IMR-90 (cell line): ENCODE data around the gene RPP21. TPM values are rescaled to one million over a fixed set of nuclear protein-coding genes. Genes with fewer than 3 reads are reported as not detected.

Experiments used
- ATAC-seq: fragments of 200-7000 bp; cut with Tn5 transposase; 2 replicates; pipeline ENCODE4 v1.9.1; 2020; ENCODE audit warnings: low read depth, mild to moderate bottlenecking, moderate library complexity
- BruUV-seq: library from RNA; stranded (reverse); fragments of 400-500 nt; replicated peaks from 2 replicates; lab custom pipeline; 2021; lab: Mats Ljungman, UMichigan
- CTCF ChIA-PET: fragments of 300-600 bp; formaldehyde crosslinking; extraction: SDS; loops from one replicate; lab custom pipeline; 2021; ENCODE audit warnings: antibody characterized with exemption; lab: Yijun Ruan, JAX
- POLR2A ChIA-PET: fragments of 300-600 bp; sonication (Branson Sonifier 250); formaldehyde crosslinking; loops from one replicate; lab custom pipeline; 2022; ENCODE audit warnings: antibody characterized with exemption; ENCODE audit not compliant: unreplicated experiment; lab: Charles Lee
- DNase-seq: peaks from one replicate; pipeline ENCODE4 v3.0.0; 2013
- H2AFZ ChIP-seq: replicated peaks from 2 replicates; pipeline ENCODE3; 2013; ENCODE audit warnings: low read length, mild to moderate bottlenecking; ENCODE audit not compliant: poor library complexity
- H2AK5ac ChIP-seq: 2 replicates; pipeline ENCODE4 v1.6.1; 2013; ENCODE audit warnings: low read depth, low read length, inconsistent platforms
- H2AK9ac ChIP-seq: replicated peaks from 2 replicates; pipeline ENCODE3; 2013; ENCODE audit warnings: mild to moderate bottlenecking, low read depth, low read length, moderate library complexity; ENCODE audit not compliant: poor library complexity
- H2BK120ac ChIP-seq: 2 replicates; pipeline ENCODE4 v1.6.1; 2013; ENCODE audit warnings: low read depth, low read length, inconsistent platforms
- H2BK15ac ChIP-seq: 3 replicates; pipeline ENCODE4 v1.6.1; 2013; ENCODE audit warnings: low read depth, low read length, inconsistent platforms
- H2BK20ac ChIP-seq: 2 replicates; pipeline ENCODE4 v1.6.1; 2013; ENCODE audit warnings: low read depth, mild to moderate bottlenecking, inconsistent platforms, low read length, moderate library complexity
- H2BK5ac ChIP-seq: 2 replicates; pipeline ENCODE4 v1.6.1; 2013; ENCODE audit warnings: mild to moderate bottlenecking, low read depth, low read length, inconsistent platforms; ENCODE audit not compliant: poor library complexity, severe bottlenecking
- H3K14ac ChIP-seq: replicated peaks from 2 replicates; pipeline ENCODE4 v1.6.1; 2013; ENCODE audit warnings: low read depth, low read length, inconsistent platforms
- H3K18ac ChIP-seq: 2 replicates; pipeline ENCODE4 v1.6.1; 2013; ENCODE audit warnings: low read depth, low read length, control low read depth
- H3K23ac ChIP-seq: 2 replicates; pipeline ENCODE4 v1.6.1; 2013; ENCODE audit warnings: low read depth, low read length, inconsistent platforms
- H3K27ac ChIP-seq: 2 replicates; pipeline ENCODE4 v1.5.1; 2013; ENCODE audit warnings: mild to moderate bottlenecking, control low read depth, low read length; ENCODE audit not compliant: insufficient read depth
- H3K27me3 ChIP-seq: 2 replicates; pipeline ENCODE4 v1.6.1; 2013; ENCODE audit warnings: low read length; ENCODE audit not compliant: control insufficient read depth, insufficient read depth
- H3K36me3 ChIP-seq: 2 replicates; pipeline ENCODE4 v1.6.1; 2013; ENCODE audit warnings: low read length, mixed read lengths; ENCODE audit not compliant: control insufficient read depth, insufficient read depth
- H3K4ac ChIP-seq: 2 replicates; pipeline ENCODE4 v1.6.1; 2013; ENCODE audit warnings: low read depth, low read length, inconsistent platforms
- H3K4me1 ChIP-seq: 2 replicates; pipeline ENCODE4 v1.6.1; 2013; ENCODE audit warnings: low read length, mixed read lengths; ENCODE audit not compliant: control insufficient read depth, insufficient read depth
- H3K4me2 ChIP-seq: 2 replicates; pipeline ENCODE4 v1.6.1; 2013; ENCODE audit warnings: low read depth, mild to moderate bottlenecking, control low read depth, low read length, moderate library complexity
- H3K4me3 ChIP-seq: 2 replicates; pipeline ENCODE4 v1.5.1; 2013; ENCODE audit warnings: low read depth, mild to moderate bottlenecking, control low read depth, low read length, moderate library complexity; ENCODE audit not compliant: insufficient read depth
- H3K56ac ChIP-seq: 2 replicates; pipeline ENCODE4 v1.6.1; 2013; ENCODE audit warnings: low read length, inconsistent platforms; ENCODE audit not compliant: insufficient read depth; ENCODE audit errors: extremely low read depth
- H3K79me1 ChIP-seq, 2 experiments: 2 replicates each; pipeline ENCODE4 v1.6.1; 2013; ENCODE audit warnings: low read length in 2 of 2, inconsistent platforms in 1 of 2, low read depth in 1 of 2
- H3K9ac ChIP-seq: 2 replicates; pipeline ENCODE4 v1.6.1; 2013; ENCODE audit warnings: low read depth, low read length, control low read depth
- H3K9me1 ChIP-seq: 2 replicates; pipeline ENCODE4 v1.6.1; 2013; ENCODE audit warnings: low read length, inconsistent platforms; ENCODE audit not compliant: insufficient read depth
- H3K9me3 ChIP-seq: 2 replicates; pipeline ENCODE4 v1.6.1; 2013; ENCODE audit warnings: low read length; ENCODE audit not compliant: control insufficient read depth, insufficient read depth
- H4K20me1 ChIP-seq: 2 replicates; pipeline ENCODE4 v1.6.1; 2013; ENCODE audit warnings: low read length, inconsistent platforms; ENCODE audit not compliant: insufficient read depth
- H4K5ac ChIP-seq: 2 replicates; pipeline ENCODE4 v1.6.1; 2013; ENCODE audit warnings: mild to moderate bottlenecking, low read depth, low read length, control low read depth
- H4K8ac ChIP-seq, 2 experiments: 2 replicates each; pipeline ENCODE4 v1.6.1; 2013; ENCODE audit warnings: low read depth in 2 of 2, low read length in 2 of 2, control low read depth in 1 of 2, inconsistent platforms in 1 of 2
- H4K91ac ChIP-seq: 2 replicates; pipeline ENCODE4 v1.6.1; 2013; ENCODE audit warnings: low read depth, low read length, inconsistent platforms; ENCODE audit not compliant: insufficient read depth
- BHLHE40 ChIP-seq: fragments of 150-350 bp; IDR thresholded peaks from 2 replicates; pipeline ENCODE4 v1.6.1; 2016; ENCODE audit warnings: mild to moderate bottlenecking, low read depth, low read length
- POLR2A ChIP-seq: IDR thresholded peaks from 2 replicates; pipeline ENCODE4 v1.6.1; 2012; ENCODE audit warnings: mild to moderate bottlenecking, low read depth, low read length
- WGBS, 2 experiments: methylation state at CpG; one replicate each; pipeline versions ENCODE4 v1.1.5 to v1.1.7; 2013; ENCODE audit warnings: missing lambda C conversion rate in 2 of 2; ENCODE audit not compliant: insufficient read length in 1 of 2; ENCODE audit errors: extremely low coverage in 2 of 2; 5-methylcytosine and 5-hydroxymethylcytosine counted together
- dilution Hi-C: fragments of 300-500 bp; cut with HindIII; formaldehyde crosslinking; loops from one replicate; pipeline ENCODE4 v1.14.3; 2018; ENCODE audit warnings: low sequenced_read_pairs; ENCODE audit not compliant: unreplicated experiment
- in situ Hi-C: fragments of 300-500 bp; cut with MboI; formaldehyde crosslinking; loops from 3 replicates; pipeline ENCODE4 v1.14.3; 2019; ENCODE audit warnings: low sequenced_read_pairs, inconsistent platforms, mixed read lengths
- intact Hi-C: fragments of 100-400 bp; cut with micrococcal nuclease; formaldehyde crosslinking; loops from 2 replicates; pipeline ENCODE4 v1.10.0; 2022
- polyA plus RNA-seq, 3 experiments: library from polyadenylated mRNA; depleted of rRNA; stranded (reverse); fragments of >200 nt; gene quantifications; 2 replicates each; pipeline ENCODE4 v1.2.3, GENCODE V29; 2012; ENCODE audit warnings: low replicate concordance in 1 of 3
- total RNA-seq: library from RNA; depleted of rRNA; stranded (reverse); fragments of >200 nt; gene quantifications from 2 replicates; pipeline ENCODE4 v1.2.3, GENCODE V29; 2012
- TF ChIP-seq, protein P1 (sequence below): fragments of 150-350 bp; IDR thresholded peaks from 2 replicates; pipeline ENCODE4 v1.6.1; 2016; ENCODE audit warnings: low read depth, mild to moderate bottlenecking, low read length, moderate library complexity, borderline replicate concordance

The RPP21 gene
- total and polyA plus RNA-seq, 2 of the 4 experiments (the other 2 are of a cell fraction) = 28.9 to 79.1 TPM

DNA sequence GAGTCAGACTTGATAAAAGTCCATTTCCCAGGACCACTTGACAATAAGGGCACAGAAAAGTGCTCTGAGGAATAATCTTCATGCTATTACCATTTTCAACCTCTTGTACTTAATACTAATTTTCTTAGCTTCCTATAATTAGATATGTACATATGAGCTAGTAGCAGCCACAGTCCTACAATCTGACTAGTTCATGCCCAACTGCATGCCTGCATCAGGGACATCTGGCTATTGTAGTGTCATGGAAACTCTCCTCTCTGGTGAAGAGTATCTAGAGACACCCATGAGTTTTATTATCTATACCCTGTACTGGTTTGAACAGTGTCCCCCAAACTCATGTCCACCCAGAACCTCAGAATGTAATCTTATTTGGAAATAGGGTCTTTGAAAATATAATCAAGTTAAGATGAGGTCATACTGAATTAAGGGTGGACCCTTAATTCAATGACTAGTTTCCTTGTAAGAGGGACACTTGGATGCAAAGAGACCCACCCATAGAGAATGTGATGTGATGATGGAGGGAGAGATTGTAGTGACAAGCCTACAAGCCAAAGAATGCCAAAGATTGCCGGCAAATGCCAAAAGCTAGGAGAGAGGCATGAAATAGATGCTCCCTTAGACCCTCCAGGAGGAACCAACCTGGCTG is 32.2 kb upstream of the RPP21 start:
- Histone ChIP-seq H3K4me2 (no peak overlapping the region), H2BK120ac (no peak overlapping the region), H3K36me3 (peaks cover 13% of the 10 kb centered on the region), H2BK15ac (no peak overlapping the region), H3K4me1 (no peaks in the 10 kb centered on the region), H3K79me1 (peaks cover 50 to 72% of the 10 kb centered on the region in 2 experiments), H3K56ac (no peak overlapping the region), H2AK5ac (no peak overlapping the region), H3K27ac (no peak overlapping the region), H2BK5ac (no peak overlapping the region), H2BK20ac (no peak overlapping the region), H3K9ac (no peak overlapping the region), H3K14ac (no peak overlapping the region), H3K4ac (no peak overlapping the region), H3K23ac (no peak overlapping the region), H3K9me1 (peaks cover 8% of the 10 kb centered on the region), H2AFZ (no peak overlapping the region), H4K8ac (no peak overlapping the region), H2AK9ac (no peak overlapping the region), H3K9me3 (no peaks in the 10 kb centered on the region), H3K18ac (no peak overlapping the region), H3K4me3 (no peak overlapping the region), H4K20me1 (peaks cover 74% of the 10 kb centered on the region), H3K27me3 (no peaks in the 10 kb centered on the region), H4K5ac (no peak overlapping the region), H4K91ac (no peak overlapping the region)
- ATAC-seq (no peak), DNase-seq (no peak)
- in situ Hi-C loops (no loop called here), dilution Hi-C loops (no loop called here), intact Hi-C loops (no loop called here)
- WGBS, 2 experiments = no CpG with 5 or more reads among the region's 1 CpG
- no TSS peak for BruUV-seq
- TF ChIP-seq, protein P1, sequence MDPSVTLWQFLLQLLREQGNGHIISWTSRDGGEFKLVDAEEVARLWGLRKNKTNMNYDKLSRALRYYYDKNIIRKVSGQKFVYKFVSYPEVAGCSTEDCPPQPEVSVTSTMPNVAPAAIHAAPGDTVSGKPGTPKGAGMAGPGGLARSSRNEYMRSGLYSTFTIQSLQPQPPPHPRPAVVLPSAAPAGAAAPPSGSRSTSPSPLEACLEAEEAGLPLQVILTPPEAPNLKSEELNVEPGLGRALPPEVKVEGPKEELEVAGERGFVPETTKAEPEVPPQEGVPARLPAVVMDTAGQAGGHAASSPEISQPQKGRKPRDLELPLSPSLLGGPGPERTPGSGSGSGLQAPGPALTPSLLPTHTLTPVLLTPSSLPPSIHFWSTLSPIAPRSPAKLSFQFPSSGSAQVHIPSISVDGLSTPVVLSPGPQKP = no peak
- TF ChIP-seq BHLHE40 (no peak), POLR2A (0 out of 2 replicates have a peak, but pooled peaks have one; percentile 11)
- ChIA-PET POLR2A (no interaction called here), CTCF (no interaction called here)
